OCI-LY7 (cell line): ENCODE data around the gene SLC2A4RG.

Experiments used
- CTCF ChIP-seq: fragments of 200-600 bp; sonication (generic); conservative IDR thresholded peaks from 2 replicates; pipeline ENCODE4 v1.5.1; 2014; ENCODE audit warnings: mild to moderate bottlenecking, antibody characterized with exemption, low read length, moderate library complexity, mixed read lengths
- EZH2phosphoT487 ChIP-seq: fragments of 200-600 bp; sonication (generic); IDR thresholded peaks from 2 replicates; pipeline ENCODE4 v1.6.1; 2018; ENCODE audit warnings: low read depth, borderline replicate concordance, mild to moderate bottlenecking, mixed run types, antibody characterized with exemption, low read length, moderate library complexity, mixed read lengths

- TF ChIP-seq CTCF (no peak), EZH2phosphoT487 (no peak)
Measured at GRCh38 chr20:63734946-63735858, 4.4 kb upstream of the SLC2A4RG start.
